ENCODE measurements around the gene PDE1C.

- TF ChIP-seq BHLHE40 (IDR thresholded peaks at IDR 0.05; ENCODE audit: borderline replicate concordance): no peak
- TF ChIP-seq FOXM1 (IDR thresholded peaks at IDR 0.05; ENCODE audit: borderline replicate concordance): no peak
- TF ChIP-seq ARNT (IDR thresholded peaks at IDR 0.05): no peak
- TF ChIP-seq SP1 (IDR thresholded peaks at IDR 0.05): no peak
- no peak for TF ChIP-seq SUZ12 (IDR thresholded peaks at IDR 0.05)
- TF ChIP-seq LEF1 (IDR thresholded peaks at IDR 0.05; ENCODE audit: borderline replicate concordance): no peak
- TF ChIP-seq NFRKB (IDR thresholded peaks at IDR 0.05): no peak
- no peak for TF ChIP-seq PKNOX1 (IDR thresholded peaks at IDR 0.05)
These were observed 151.4 kb downstream of the PDE1C start for GRCh38 chr7:31918706-31919393.
